ENCODE results near the gene ABHD15. TPM values are rescaled to one million over a fixed set of nuclear protein-coding genes. Genes with fewer than 3 reads are reported as not detected.

Gene ABHD15
- total RNA-seq, 4 donors from 2014 or later, result 5.4 to 12.6 (median 11.1) TPM

- no peaks in the 10 kb centered on the region for H3K9me3 ChIP-seq
- H3K36me3 ChIP-seq, result peaks cover 0 to 9% of the 10 kb centered on the region in 2 donors
- no peaks in the 10 kb centered on the region for H3K27me3 ChIP-seq
- WGBS, 2 donors (ENCODE audit: low coverage in 1 of 2), result 88 to 100% methylated on average over 1 to 2 of the region's 11 CpGs
- no peak overlapping the region for H3K4me3 ChIP-seq
- peaks cover 4 to 39% (median 36%) of the 10 kb centered on the region in 3 donors for H3K4me1 ChIP-seq
- no peak overlapping the region for H3K27ac ChIP-seq
- TF ChIP-seq EP300 (IDR thresholded peaks at IDR 0.05) (no peak), POLR2AphosphoS5 (IDR thresholded peaks at IDR 0.05) (no peak), CTCF (IDR thresholded peaks at IDR 0.05) (no peak), POLR2A (IDR thresholded peaks at IDR 0.05) (no peak)
- ATAC-seq, result no peak
Measured at GRCh38 chr17:29611351-29612093, 44.7 kb upstream of the ABHD15 start.

DNA sequence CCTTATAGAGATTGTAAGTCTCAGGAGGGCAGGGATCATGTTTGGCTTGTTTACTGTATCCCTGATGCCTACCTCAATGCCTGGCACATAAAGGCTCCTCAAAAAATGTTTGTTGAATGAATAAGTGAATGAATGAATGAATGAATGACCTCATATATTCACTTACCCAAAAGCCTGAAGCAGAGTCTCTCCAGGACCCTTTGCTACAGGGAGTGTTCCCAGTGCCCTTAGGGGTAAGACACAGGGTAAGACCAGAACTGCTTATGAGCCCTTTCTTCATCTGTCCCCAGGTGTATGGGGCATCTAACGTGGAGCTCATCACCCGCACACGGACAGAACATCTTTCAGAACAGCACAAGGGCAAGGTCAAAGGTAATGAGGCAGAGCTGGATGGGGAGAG, 43.6 kb upstream of the ABHD15 start:
- ATAC-seq, result no peak
- H3K4me1 ChIP-seq, result peaks cover 4 to 28% (median 25%) of the 10 kb centered on the region in 3 donors
- H3K36me3 ChIP-seq, result peaks cover 0 to 9% of the 10 kb centered on the region in 2 donors
- no peak overlapping the region for H3K27ac ChIP-seq
- no peak overlapping the region for H3K4me3 ChIP-seq
- H3K9me3 ChIP-seq, result no peaks in the 10 kb centered on the region
- TF ChIP-seq POLR2AphosphoS5 (IDR thresholded peaks at IDR 0.05) (no peak), CTCF (IDR thresholded peaks at IDR 0.05) (no peak), POLR2A (IDR thresholded peaks at IDR 0.05) (no peak), EP300 (IDR thresholded peaks at IDR 0.05) (no peak)
- WGBS, 2 donors (ENCODE audit: low coverage in 1 of 2), result 81% methylated on average over 3 of the region's 3 CpGs; no CpG with 5 or more reads in 1 of the 2 donors
- H3K27me3 ChIP-seq, result no peaks in the 10 kb centered on the region

- 94 to 100% methylated on average over 1 to 7 of the region's 15 CpGs for WGBS, 2 donors (ENCODE audit: low coverage in 1 of 2)
- H3K4me3 ChIP-seq, result no peak overlapping the region
- peaks cover 0 to 9% of the 10 kb centered on the region in 2 donors for H3K36me3 ChIP-seq
- peaks cover 4 to 14% (median 11%) of the 10 kb centered on the region in 3 donors for H3K4me1 ChIP-seq
- no peaks in the 10 kb centered on the region for H3K9me3 ChIP-seq
- TF ChIP-seq CTCF (IDR thresholded peaks at IDR 0.05), result no peak
- no peak for TF ChIP-seq EP300 (IDR thresholded peaks at IDR 0.05)
- TF ChIP-seq POLR2A (IDR thresholded peaks at IDR 0.05), result no peak
- no peak for TF ChIP-seq POLR2AphosphoS5 (IDR thresholded peaks at IDR 0.05)
- ATAC-seq, result no peak
- H3K27ac ChIP-seq, result no peak overlapping the region
- H3K27me3 ChIP-seq, result no peaks in the 10 kb centered on the region
Measured at GRCh38 chr17:29608986-29609385, 42.1 kb upstream of the ABHD15 start.

GRCh38 chr17:29607557-29608195, 40.8 kb upstream of the ABHD15 start:
- TF ChIP-seq CTCF (IDR thresholded peaks at IDR 0.05), result no peak
- TF ChIP-seq POLR2AphosphoS5 (IDR thresholded peaks at IDR 0.05), result no peak
- no peak for TF ChIP-seq POLR2A (IDR thresholded peaks at IDR 0.05)
- no peak for TF ChIP-seq EP300 (IDR thresholded peaks at IDR 0.05)
- 69 to 87% methylated on average over 3 to 6 of the region's 29 CpGs for WGBS, 2 donors (ENCODE audit: low coverage in 1 of 2)
- H3K9me3 ChIP-seq, result no peaks in the 10 kb centered on the region
- H3K36me3 ChIP-seq, result peaks cover 0 to 9% of the 10 kb centered on the region in 2 donors
- no peak overlapping the region for H3K27ac ChIP-seq
- peaks cover 0 to 7% (median under 1%) of the 10 kb centered on the region in 3 donors for H3K4me1 ChIP-seq
- ATAC-seq, result no peak
- H3K27me3 ChIP-seq, result no peaks in the 10 kb centered on the region
- H3K4me3 ChIP-seq, result no peak overlapping the region
